Panc1 (cell line): Measurements from ENCODE around the gene RRAS2. TPM values are rescaled to one million over a fixed set of nuclear protein-coding genes. Genes with fewer than 3 reads are reported as not detected.
A peak's percentile ranks its signal among the peaks of the same experiment; 100 is the strongest.

Source experiments
- ATAC-seq: fragments of 200-7000 bp; cut with Tn5 transposase; 2 replicates; pipeline ENCODE4 v1.9.1; 2020; ENCODE audit warnings: mild to moderate bottlenecking, moderate library complexity
- BruUV-seq: library from RNA; stranded (reverse); fragments of 400-500 nt; replicated peaks from 2 replicates; lab custom pipeline; 2021; lab: Mats Ljungman, UMichigan
- CTCF ChIA-PET: fragments of 300-600 bp; sonication (Branson Sonifier 250); formaldehyde crosslinking; loops from one replicate; lab custom pipeline; 2022; ENCODE audit warnings: antibody characterized with exemption; lab: Charles Lee
- POLR2A ChIA-PET: fragments of 300-600 bp; sonication (Branson Sonifier 250); formaldehyde crosslinking; loops from one replicate; lab custom pipeline; 2022; ENCODE audit warnings: antibody characterized with exemption; lab: Charles Lee
- DNase-seq: peaks from one replicate; pipeline ENCODE4 v3.0.0-alpha.2; 2010; ENCODE audit warnings: low read depth, low spot score
- H3K27ac ChIP-seq: 2 replicates; pipeline ENCODE4 v1.5.1; 2011; ENCODE audit warnings: mild to moderate bottlenecking, low read length, inconsistent platforms
- H3K27me3 ChIP-seq: fragments of 200-500 bp; sonication (Bioruptor generic); 2 replicates; pipeline ENCODE4 v1.6.0; 2014; ENCODE audit warnings: low read length, inconsistent platforms; ENCODE audit not compliant: control insufficient read depth, insufficient read depth
- H3K36me3 ChIP-seq: fragments of 200-500 bp; sonication (Bioruptor generic); 2 replicates; pipeline ENCODE4 v1.5.1; 2014; ENCODE audit warnings: inconsistent platforms, mild to moderate bottlenecking, low read length, moderate library complexity; ENCODE audit not compliant: control insufficient read depth, insufficient read depth
- H3K4me1 ChIP-seq: 2 replicates; pipeline ENCODE4 v1.5.1; 2011; ENCODE audit warnings: inconsistent platforms, mild to moderate bottlenecking, low read length, moderate library complexity; ENCODE audit not compliant: control insufficient read depth, insufficient read depth
- H3K4me3 ChIP-seq, 2 experiments: 2 replicates each; pipeline ENCODE4 v1.5.1; 2011 to 2012; ENCODE audit warnings: low read depth in 2 of 2, low read length in 2 of 2, mild to moderate bottlenecking in 2 of 2, inconsistent platforms in 1 of 2, moderate library complexity in 1 of 2
- H3K9me3 ChIP-seq: fragments of 200-500 bp; sonication (Bioruptor generic); 2 replicates; pipeline ENCODE4 v1.5.1; 2014; ENCODE audit warnings: low read depth, mild to moderate bottlenecking, inconsistent platforms, low read length, moderate library complexity; ENCODE audit not compliant: control insufficient read depth, insufficient read depth
- POLR2AphosphoS5 ChIP-seq: IDR thresholded peaks from 2 replicates; pipeline ENCODE4 v1.6.1; 2012; ENCODE audit warnings: mild to moderate bottlenecking, low read depth, low read length, moderate library complexity
- SIN3A ChIP-seq: IDR thresholded peaks from 2 replicates; pipeline ENCODE4 v1.6.1; 2012; ENCODE audit warnings: low read depth, mild to moderate bottlenecking, low read length, moderate library complexity, borderline replicate concordance; ENCODE audit not compliant: insufficient read depth
- TCF7L2 ChIP-seq: IDR thresholded peaks from 2 replicates; pipeline ENCODE4 v1.6.1; 2011; ENCODE audit warnings: mild to moderate bottlenecking, low read depth, low read length, inconsistent platforms
- in situ Hi-C: cut with HindIII; loops from 2 replicates; pipeline ENCODE4 v1.10.0; 2016; ENCODE audit warnings: low sequenced_read_pairs, low pct_unique_long_range_greater_than_20kb
- intact Hi-C: fragments of 100-400 bp; cut with micrococcal nuclease; formaldehyde crosslinking; loops from one replicate; pipeline ENCODE4 v1.10.0; 2022; ENCODE audit not compliant: unreplicated experiment
- total RNA-seq: library from RNA; stranded (reverse); gene quantifications from one replicate; pipeline ENCODE4 v1.2.1, GENCODE V29; 2021; ENCODE audit not compliant: unreplicated experiment
- TF ChIP-seq, protein P1 (sequence below), 2 experiments: IDR thresholded peaks; 2 replicates each; pipeline ENCODE4 v1.6.1; 2011 to 2012; ENCODE audit warnings: low read depth in 2 of 2, control low read depth in 1 of 2, low read length in 1 of 2, mild to moderate bottlenecking in 1 of 2, moderate library complexity in 1 of 2; ENCODE audit not compliant: insufficient read depth in 1 of 2
- TF ChIP-seq, protein P2 (sequence below): fragments of 450-650 bp; IDR thresholded peaks from 2 replicates; pipeline ENCODE4 v1.5.1; 2017; ENCODE audit warnings: mild to moderate bottlenecking

Gene RRAS2
- total RNA-seq, 1 experiment from 2014 or later: 58.4 TPM

DNA sequence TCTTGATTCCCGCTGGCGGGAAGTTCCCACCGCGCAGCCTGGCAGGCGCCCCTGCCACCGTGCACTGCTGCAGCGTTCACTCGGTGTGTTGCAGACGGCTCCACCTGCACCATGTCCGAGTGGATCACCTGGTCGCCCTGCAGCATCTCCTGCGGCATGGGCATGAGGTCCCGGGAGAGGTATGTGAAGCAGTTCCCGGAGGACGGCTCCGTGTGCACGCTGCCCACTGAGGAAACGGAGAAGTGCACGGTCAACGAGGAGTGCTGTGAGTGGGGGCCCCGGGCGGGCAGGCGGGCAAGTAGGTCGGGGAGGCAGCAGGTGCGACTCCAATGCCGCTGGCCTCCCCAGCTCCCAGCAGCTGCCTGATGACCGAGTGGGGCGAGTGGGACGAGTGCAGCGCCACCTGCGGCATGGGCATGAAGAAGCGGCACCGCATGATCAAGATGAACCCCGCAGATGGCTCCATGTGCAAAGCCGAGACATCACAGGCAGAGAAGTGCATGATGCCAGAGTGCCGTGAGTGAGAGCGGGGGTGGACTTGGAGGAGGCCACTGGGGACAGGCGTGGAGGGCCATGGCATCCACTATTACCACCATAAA, 99.7 kb downstream of the RRAS2 start:
- intact Hi-C loops: loop anchor here (5.0 kb wide), 1 partner anchor 502 kb away; no protein-coding TSS in a partner anchor
- ATAC-seq (no peak), DNase-seq (no peak)
- CTCF ChIA-PET: no interaction called here
- no peak for TF ChIP-seq SIN3A
- no peak for TF ChIP-seq POLR2AphosphoS5
- TF ChIP-seq, protein P1, sequence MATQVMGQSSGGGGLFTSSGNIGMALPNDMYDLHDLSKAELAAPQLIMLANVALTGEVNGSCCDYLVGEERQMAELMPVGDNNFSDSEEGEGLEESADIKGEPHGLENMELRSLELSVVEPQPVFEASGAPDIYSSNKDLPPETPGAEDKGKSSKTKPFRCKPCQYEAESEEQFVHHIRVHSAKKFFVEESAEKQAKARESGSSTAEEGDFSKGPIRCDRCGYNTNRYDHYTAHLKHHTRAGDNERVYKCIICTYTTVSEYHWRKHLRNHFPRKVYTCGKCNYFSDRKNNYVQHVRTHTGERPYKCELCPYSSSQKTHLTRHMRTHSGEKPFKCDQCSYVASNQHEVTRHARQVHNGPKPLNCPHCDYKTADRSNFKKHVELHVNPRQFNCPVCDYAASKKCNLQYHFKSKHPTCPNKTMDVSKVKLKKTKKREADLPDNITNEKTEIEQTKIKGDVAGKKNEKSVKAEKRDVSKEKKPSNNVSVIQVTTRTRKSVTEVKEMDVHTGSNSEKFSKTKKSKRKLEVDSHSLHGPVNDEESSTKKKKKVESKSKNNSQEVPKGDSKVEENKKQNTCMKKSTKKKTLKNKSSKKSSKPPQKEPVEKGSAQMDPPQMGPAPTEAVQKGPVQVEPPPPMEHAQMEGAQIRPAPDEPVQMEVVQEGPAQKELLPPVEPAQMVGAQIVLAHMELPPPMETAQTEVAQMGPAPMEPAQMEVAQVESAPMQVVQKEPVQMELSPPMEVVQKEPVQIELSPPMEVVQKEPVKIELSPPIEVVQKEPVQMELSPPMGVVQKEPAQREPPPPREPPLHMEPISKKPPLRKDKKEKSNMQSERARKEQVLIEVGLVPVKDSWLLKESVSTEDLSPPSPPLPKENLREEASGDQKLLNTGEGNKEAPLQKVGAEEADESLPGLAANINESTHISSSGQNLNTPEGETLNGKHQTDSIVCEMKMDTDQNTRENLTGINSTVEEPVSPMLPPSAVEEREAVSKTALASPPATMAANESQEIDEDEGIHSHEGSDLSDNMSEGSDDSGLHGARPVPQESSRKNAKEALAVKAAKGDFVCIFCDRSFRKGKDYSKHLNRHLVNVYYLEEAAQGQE (IDR thresholded peaks at IDR 0.05; ENCODE audit: insufficient read depth in 1 of 2, low read depth in 2 of 2, low read length in 1 of 2): no peak
- TF ChIP-seq, protein P2, sequence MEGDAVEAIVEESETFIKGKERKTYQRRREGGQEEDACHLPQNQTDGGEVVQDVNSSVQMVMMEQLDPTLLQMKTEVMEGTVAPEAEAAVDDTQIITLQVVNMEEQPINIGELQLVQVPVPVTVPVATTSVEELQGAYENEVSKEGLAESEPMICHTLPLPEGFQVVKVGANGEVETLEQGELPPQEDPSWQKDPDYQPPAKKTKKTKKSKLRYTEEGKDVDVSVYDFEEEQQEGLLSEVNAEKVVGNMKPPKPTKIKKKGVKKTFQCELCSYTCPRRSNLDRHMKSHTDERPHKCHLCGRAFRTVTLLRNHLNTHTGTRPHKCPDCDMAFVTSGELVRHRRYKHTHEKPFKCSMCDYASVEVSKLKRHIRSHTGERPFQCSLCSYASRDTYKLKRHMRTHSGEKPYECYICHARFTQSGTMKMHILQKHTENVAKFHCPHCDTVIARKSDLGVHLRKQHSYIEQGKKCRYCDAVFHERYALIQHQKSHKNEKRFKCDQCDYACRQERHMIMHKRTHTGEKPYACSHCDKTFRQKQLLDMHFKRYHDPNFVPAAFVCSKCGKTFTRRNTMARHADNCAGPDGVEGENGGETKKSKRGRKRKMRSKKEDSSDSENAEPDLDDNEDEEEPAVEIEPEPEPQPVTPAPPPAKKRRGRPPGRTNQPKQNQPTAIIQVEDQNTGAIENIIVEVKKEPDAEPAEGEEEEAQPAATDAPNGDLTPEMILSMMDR: no peak
- TF ChIP-seq TCF7L2: no peak
- no peaks in the 10 kb centered on the region for H3K27me3 ChIP-seq
- in situ Hi-C loops: no loop called here
- H3K27ac ChIP-seq: no peak overlapping the region
- no TSS peak for BruUV-seq
- H3K9me3 ChIP-seq: no peaks in the 10 kb centered on the region
- H3K4me3 ChIP-seq: no peak overlapping the region
- no peaks in the 10 kb centered on the region for H3K4me1 ChIP-seq
- H3K36me3 ChIP-seq: no peaks in the 10 kb centered on the region
- POLR2A ChIA-PET: no interaction called here

DNA sequence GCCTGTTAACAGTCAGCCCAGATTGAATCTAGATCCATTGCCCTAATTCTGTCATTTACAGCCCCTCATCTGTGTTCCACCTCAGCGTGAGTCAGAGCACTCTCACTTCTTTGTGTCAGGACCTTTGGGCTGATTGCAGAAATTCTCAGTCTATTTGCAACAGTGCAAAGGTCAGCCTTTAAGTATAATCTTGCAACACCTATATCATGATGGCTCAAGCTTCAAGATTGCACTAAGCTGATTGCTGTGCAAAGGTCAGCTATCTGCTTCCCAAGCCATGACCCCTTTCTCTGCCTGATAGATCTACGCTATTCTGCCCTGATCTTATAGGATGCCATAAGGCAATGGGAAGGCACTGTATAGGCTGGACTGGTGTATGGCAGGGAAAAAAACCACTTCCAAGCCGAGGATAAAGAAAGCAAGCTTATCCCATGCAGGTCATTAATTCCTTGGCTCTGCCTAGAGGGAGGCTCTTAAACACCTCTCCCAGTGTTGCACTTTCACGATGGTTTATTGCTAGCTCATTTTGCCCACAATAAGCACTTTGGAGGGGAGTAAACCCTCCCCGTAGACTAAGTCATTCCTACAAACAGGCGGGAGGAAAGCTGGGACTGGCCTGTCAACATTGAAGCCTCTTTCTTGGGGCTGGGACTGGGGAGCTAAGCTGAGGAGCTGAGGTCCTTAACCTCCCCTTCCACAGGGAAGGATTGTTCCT, 100.6 kb downstream of the RRAS2 start:
- in situ Hi-C loops (no loop called here), intact Hi-C loops (loop anchor here (5.0 kb wide), 1 partner anchor 501 kb away; no protein-coding TSS in a partner anchor)
- TF ChIP-seq, protein P2: no peak
- TF ChIP-seq POLR2AphosphoS5 (no peak), SIN3A (no peak), TCF7L2 (no peak)
- TF ChIP-seq, protein P1 (IDR thresholded peaks at IDR 0.05; ENCODE audit: insufficient read depth in 1 of 2, low read depth in 2 of 2, low read length in 1 of 2): no peak
- H3K4me1 ChIP-seq: no peaks in the 10 kb centered on the region
- ChIA-PET CTCF (no interaction called here), POLR2A (interaction anchor here (0.7 kb wide), 1 partner anchor 197 kb away, joined by 3 read pairs; no protein-coding TSS in a partner anchor)
- H3K36me3 ChIP-seq: no peaks in the 10 kb centered on the region
- H3K4me3 ChIP-seq: no peak overlapping the region
- H3K9me3 ChIP-seq: no peaks in the 10 kb centered on the region
- H3K27me3 ChIP-seq: no peaks in the 10 kb centered on the region
- BruUV-seq: no TSS peak
- ATAC-seq (peak; percentile 47), DNase-seq (peak; percentile 32)
- H3K27ac ChIP-seq: no peak overlapping the region
